HG03342 (cell line): Measurements from ENCODE around the gene IGF2BP2.

Source experiments
- ATAC-seq: cut with Tn5 transposase; IDR thresholded peaks from one replicate; pipeline ENCODE4 v1.9.1; 2021; ENCODE audit warnings: mild to moderate bottlenecking, moderate library complexity; ENCODE audit not compliant: unreplicated experiment

IGF2BP2 gene

GRCh38 chr3:185737740-185738680 lies 86.8 kb downstream of the IGF2BP2 start:
- no peak for ATAC-seq

- no peak for ATAC-seq
Observed at GRCh38 chr3:185737020-185737419, 87.8 kb downstream of the IGF2BP2 start.

GRCh38 chr3:185734725-185735096 lies 90.1 kb downstream of the IGF2BP2 start:
- ATAC-seq, result no peak

GRCh38 chr3:185733980-185734724 lies 90.7 kb downstream of the IGF2BP2 start:
- no peak for ATAC-seq

- ATAC-seq, result no peak
Observed at GRCh38 chr3:185732782-185733181, 92.1 kb downstream of the IGF2BP2 start.

- ATAC-seq, result no peak
Observed at GRCh38 chr3:185730550-185730949, 94.3 kb downstream of the IGF2BP2 start.

GRCh38 chr3:185729337-185730055 lies 95.3 kb downstream of the IGF2BP2 start:
- no peak for ATAC-seq

GRCh38 chr3:185728630-185729336 lies 96.1 kb downstream of the IGF2BP2 start:
- no peak for ATAC-seq

GRCh38 chr3:185727873-185728272 lies 97.0 kb downstream of the IGF2BP2 start:
- no peak for ATAC-seq

- ATAC-seq, result no peak
Observed at GRCh38 chr3:185726254-185726967, 98.4 kb downstream of the IGF2BP2 start.

- no peak for ATAC-seq
Observed at GRCh38 chr3:185724761-185725160, 100.1 kb downstream of the IGF2BP2 start.

- ATAC-seq, result no peak
Observed at GRCh38 chr3:185724251-185724650, 100.6 kb downstream of the IGF2BP2 start.

GRCh38 chr3:185722881-185723280 lies 102.0 kb downstream of the IGF2BP2 start:
- no peak for ATAC-seq

- ATAC-seq, result no peak
Observed at GRCh38 chr3:185721970-185722369, 102.9 kb downstream of the IGF2BP2 start.

GRCh38 chr3:185720326-185720725 lies 104.5 kb downstream of the IGF2BP2 start:
- no peak for ATAC-seq

- ATAC-seq, result no peak
Observed at GRCh38 chr3:185718736-185719593, 105.9 kb downstream of the IGF2BP2 start.

GRCh38 chr3:185717627-185718402 lies 107.0 kb downstream of the IGF2BP2 start:
- ATAC-seq, result no peak

- ATAC-seq, result no peak
Observed at GRCh38 chr3:185717121-185717520, 107.7 kb downstream of the IGF2BP2 start.
